GM12878 (cell line): Measurements from ENCODE around the gene DEPDC1B. TPM values are rescaled to one million over a fixed set of nuclear protein-coding genes. Genes with fewer than 3 reads are reported as not detected.

Experiments used
- ATAC-seq: fragments of 200-7000 bp; cut with Tn5 transposase; 3 replicates; pipeline ENCODE4 v1.9.1; 2020; ENCODE audit warnings: mild to moderate bottlenecking, moderate library complexity
- BruUV-seq: library from RNA; stranded (reverse); fragments of 400-500 nt; replicated peaks from 2 replicates; lab custom pipeline; 2021; lab: Mats Ljungman, UMichigan
- CTCF ChIA-PET: fragments of 300-600 bp; sonication (Branson Sonifier 250); formaldehyde crosslinking; extraction: SDS; loops from one replicate; lab custom pipeline; 2021; ENCODE audit warnings: inconsistent platforms; lab: Yijun Ruan, JAX
- POLR2A ChIA-PET: fragments of 350-600 bp; formaldehyde crosslinking; extraction: SDS; loops from one replicate; lab custom pipeline; 2021; ENCODE audit warnings: inconsistent platforms; lab: Charles Lee
- RAD21 ChIA-PET: fragments of 300-600 bp; sonication (Branson Sonifier 250); formaldehyde crosslinking; loops from one replicate; lab custom pipeline; 2023; ENCODE audit warnings: antibody characterized with exemption; ENCODE audit not compliant: unreplicated experiment; lab: Charles Lee
- SMC1A ChIA-PET: fragments of 300-600 bp; sonication (Branson Sonifier 250); formaldehyde crosslinking; loops from one replicate; lab custom pipeline; 2023; ENCODE audit not compliant: unreplicated experiment, uncharacterized antibody; lab: Charles Lee
- DNase-seq: peaks from one replicate; pipeline ENCODE4 v3.0.0-alpha.2; 2011; ENCODE audit warnings: low read depth, low spot score
- FAIRE-seq: peaks from 3 replicates; lab custom pipeline; 2011; peaks lifted over from hg19 to GRCh38; lab: Jason Lieb, UNC
- H2AFZ ChIP-seq: 2 replicates; pipeline ENCODE4 v1.6.0; 2011; ENCODE audit warnings: low read depth, low read length, control low read depth; ENCODE audit not compliant: control insufficient read depth
- H3K27ac ChIP-seq: 2 replicates; pipeline ENCODE4 v1.5.1; 2011; ENCODE audit warnings: control low read depth; ENCODE audit not compliant: control insufficient read depth, insufficient read depth
- H3K27me3 ChIP-seq, 2 experiments: replicated peaks in 1 of 2; 2 replicates each; pipeline versions ENCODE4 v1.6.0 to v1.6.1; 2011; ENCODE audit warnings: low read length in 1 of 2; ENCODE audit not compliant: control insufficient read depth in 2 of 2, insufficient read depth in 2 of 2
- H3K36me3 ChIP-seq, 2 experiments: 2 replicates each; pipeline ENCODE4 v1.5.1; 2011; ENCODE audit warnings: low read length in 1 of 2; ENCODE audit not compliant: control insufficient read depth in 2 of 2, insufficient read depth in 2 of 2
- H3K4me1 ChIP-seq: 2 replicates; pipeline ENCODE4 v1.6.1; 2011; ENCODE audit warnings: mild to moderate bottlenecking, low read length, moderate library complexity, mixed read lengths; ENCODE audit not compliant: control insufficient read depth, insufficient read depth
- H3K4me2 ChIP-seq: 2 replicates; pipeline ENCODE4 v1.6.0; 2011; ENCODE audit warnings: control low read depth; ENCODE audit not compliant: control insufficient read depth, insufficient read depth
- H3K4me3 ChIP-seq: fragments of 200-600 bp; sonication (generic); 2 replicates; pipeline ENCODE4 v1.5.1; 2016
- H3K79me2 ChIP-seq: 2 replicates; pipeline ENCODE4 v1.6.0; 2011; ENCODE audit warnings: low read length; ENCODE audit not compliant: control insufficient read depth, insufficient read depth
- H3K9ac ChIP-seq: 2 replicates; pipeline ENCODE4 v1.8.0; 2011; ENCODE audit warnings: low read length, control low read depth, mixed read lengths; ENCODE audit not compliant: control insufficient read depth, insufficient read depth
- H3K9me3 ChIP-seq: replicated peaks from 3 replicates; pipeline ENCODE4 v1.5.1; 2011; ENCODE audit warnings: mild to moderate bottlenecking, low read length; ENCODE audit not compliant: control insufficient read depth, insufficient read depth
- H4K20me1 ChIP-seq: 2 replicates; pipeline ENCODE4 v1.6.0; 2011; ENCODE audit not compliant: control insufficient read depth, insufficient read depth
- CBX5 ChIP-seq: sonication (generic); IDR thresholded peaks from 2 replicates; pipeline ENCODE4 v1.6.1; 2016; ENCODE audit warnings: low read depth, moderate library complexity, mild to moderate bottlenecking, inconsistent platforms
- CEBPB ChIP-seq, 2 experiments: fragments of 150-350 bp in 1 of 2; IDR thresholded peaks; 2 replicates each; pipeline ENCODE4 v1.6.1; 2012 to 2014; ENCODE audit warnings: low read depth in 2 of 2, low read length in 2 of 2, borderline replicate concordance in 1 of 2, inconsistent platforms in 1 of 2
- HDAC6 ChIP-seq: fragments of 200-600 bp; sonication (generic); IDR thresholded peaks from one replicate; pipeline ENCODE4 v1.8.0; 2017; ENCODE audit warnings: antibody characterized with exemption; ENCODE audit not compliant: unreplicated experiment
- MXI1 ChIP-seq: fragments of 150-350 bp; IDR thresholded peaks from 2 replicates; pipeline ENCODE4 v1.6.1; 2011; ENCODE audit warnings: low read depth, mild to moderate bottlenecking, inconsistent platforms, low read length, improper control_type of control experiment
- POU2F2 ChIP-seq: IDR thresholded peaks from 3 replicates; pipeline ENCODE4 v1.6.1; 2011; ENCODE audit warnings: low read depth, mild to moderate bottlenecking, low read length, borderline replicate concordance
- RUNX3 ChIP-seq: IDR thresholded peaks from 2 replicates; pipeline ENCODE4 v1.6.1; 2012; ENCODE audit warnings: low read length, inconsistent platforms
- SRF ChIP-seq, 2 experiments: IDR thresholded peaks; 2 replicates each; pipeline ENCODE4 v1.6.1; 2011; ENCODE audit warnings: low read depth in 2 of 2, low read length in 2 of 2, mild to moderate bottlenecking in 1 of 2, moderate library complexity in 1 of 2
- TARDBP ChIP-seq: IDR thresholded peaks from 2 replicates; pipeline ENCODE4 v1.6.1; 2016; ENCODE audit warnings: borderline replicate concordance
- TCF12 ChIP-seq: IDR thresholded peaks from 2 replicates; pipeline ENCODE4 v1.6.1; 2011; ENCODE audit warnings: low read depth, mild to moderate bottlenecking, low read length
- ZNF24 ChIP-seq: fragments of 450-650 bp; IDR thresholded peaks from 2 replicates; pipeline ENCODE4 v1.6.1; 2017; ENCODE audit warnings: antibody characterized with exemption, mild to moderate bottlenecking
- ZNF622 ChIP-seq: fragments of 450-650 bp; IDR thresholded peaks from 2 replicates; pipeline ENCODE4 v1.6.1; 2017; ENCODE audit warnings: mild to moderate bottlenecking, inconsistent platforms
- WGBS: methylation state at CpG from one replicate; pipeline ENCODE4 v1.1.6; 2016; ENCODE audit warnings: low lambda C conversion rate; ENCODE audit not compliant: insufficient replicate concordance, insufficient coverage; ENCODE audit errors: missing lambda C conversion rate; 5-methylcytosine and 5-hydroxymethylcytosine counted together
- in situ Hi-C: fragments of 300-500 bp; cut with MboI; formaldehyde crosslinking; loops from 9 replicates; pipeline ENCODE4 v1.14.3; 2018; ENCODE audit warnings: mixed read lengths
- intact Hi-C: fragments of 100-400 bp; cut with micrococcal nuclease; formaldehyde crosslinking; loops from one replicate; pipeline ENCODE4 v1.14.2; 2022; ENCODE audit not compliant: unreplicated experiment
- polyA plus RNA-seq, 11 experiments: library from polyadenylated mRNA; depleted of rRNA in 4 of 11; unstranded in 6 of 11; stranded (reverse) in 5 of 11; fragments of >200 nt; fragmentation: Nextera tagmentation in 4 of 11; fragmentation: Illumina TruSeq in 1 of 11; extraction: Ambion mirVana in 4 of 11; extraction: Trizol in 1 of 11; gene quantifications; 1 replicate in 1 of 11; 2 replicates in 10 of 11; pipeline versions ENCODE4 v1.2.1 to v1.2.3, GENCODE V29; 2011 to 2016; ENCODE audit warnings: inconsistent platforms in 2 of 11, missing spikeins in 2 of 11, low read depth in 1 of 11
- total RNA-seq, 4 experiments: library from RNA; depleted of rRNA in 3 of 4; stranded (reverse); fragments of >200 nt in 3 of 4; fragmentation: Illumina TruSeq in 1 of 4; extraction: Trizol in 1 of 4; gene quantifications; 2 replicates each; pipeline versions ENCODE4 v1.2.1 to v1.2.3, GENCODE V29; 2013 to 2021
- TF ChIP-seq, protein P1 (sequence below): fragments of 450-650 bp; IDR thresholded peaks from 2 replicates; pipeline ENCODE4 v1.6.1; 2017; ENCODE audit warnings: borderline replicate concordance
- TF ChIP-seq, protein P2 (sequence below): IDR thresholded peaks from 2 replicates; pipeline ENCODE4 v1.6.1; 2012; ENCODE audit warnings: low read depth, low read length, improper control_type of control experiment

Gene DEPDC1B
- total and polyA plus RNA-seq, 10 of the 15 experiments (the other 5 are each of a cell fraction or from before 2014, with no cell fraction given), result 29.7 to 56.5 (median 35.5) TPM

DNA sequence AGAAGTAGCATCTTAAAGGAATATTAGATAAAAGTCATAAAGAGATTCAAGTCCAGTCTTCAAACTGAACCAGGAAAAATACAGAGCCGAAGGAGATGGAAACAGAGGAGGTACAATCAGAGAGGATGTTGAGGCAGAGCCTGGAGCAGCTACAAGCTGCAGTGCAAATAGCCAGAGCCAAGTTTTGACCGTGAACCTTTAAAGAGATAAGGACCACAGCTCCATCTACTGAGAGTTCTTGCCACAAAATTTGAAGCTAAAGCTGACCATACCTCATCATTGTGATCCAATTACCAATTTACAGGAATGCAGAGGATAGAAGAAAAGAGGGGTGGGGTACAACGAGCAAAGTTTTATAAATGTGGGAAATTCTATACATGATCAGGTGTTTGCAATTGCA, 10.4 kb upstream of the DEPDC1B start:
- DNase-seq (no peak), FAIRE-seq (no peak), ATAC-seq (no peak)
- Histone ChIP-seq H3K9ac (no peak overlapping the region), H3K4me2 (no peak overlapping the region), H4K20me1 (no peaks in the 10 kb centered on the region), H3K4me1 (no peaks in the 10 kb centered on the region), H3K36me3 (no peaks in the 10 kb centered on the region), H3K27ac (no peak overlapping the region), H3K9me3 (no peaks in the 10 kb centered on the region; the same call in 2 of the 3 replicates), H2AFZ (no peak overlapping the region), H3K4me3 (no peak overlapping the region), H3K79me2 (no peaks in the 10 kb centered on the region), H3K27me3 (no peaks in the 10 kb centered on the region; a peak in 1 of 4 replicates)
- intact Hi-C loops (no loop called here), in situ Hi-C loops (no loop called here)
- ChIA-PET CTCF (interaction anchor here (1.2 to 1.6 kb wide), 2 partner anchors 10 to 31 kb away, joined by 4 to 6 read pairs; partner anchors contain the start of gene DEPDC1B), RAD21 (no interaction called here), POLR2A (no interaction called here), SMC1A (interaction anchor here (0.6 to 1.4 kb wide), 3 partner anchors 11 to 131 kb away, joined by 3 read pairs; partner anchors contain the start of gene DEPDC1B)
- 8% methylated on average over 3 of the region's 3 CpGs for WGBS
- no TSS peak for BruUV-seq
- TF ChIP-seq ZNF24, result no peak
- TF ChIP-seq MXI1, result no peak
- no peak for TF ChIP-seq POU2F2
- no peak for TF ChIP-seq CBX5
- no peak for TF ChIP-seq CEBPB (IDR thresholded peaks at IDR 0.05; ENCODE audit: borderline replicate concordance in 1 of 2, low read depth in 2 of 2, low read length in 2 of 2)
- no peak for TF ChIP-seq TARDBP
- no peak for TF ChIP-seq HDAC6
- no peak for TF ChIP-seq RUNX3
- TF ChIP-seq ZNF622, result no peak

DNA sequence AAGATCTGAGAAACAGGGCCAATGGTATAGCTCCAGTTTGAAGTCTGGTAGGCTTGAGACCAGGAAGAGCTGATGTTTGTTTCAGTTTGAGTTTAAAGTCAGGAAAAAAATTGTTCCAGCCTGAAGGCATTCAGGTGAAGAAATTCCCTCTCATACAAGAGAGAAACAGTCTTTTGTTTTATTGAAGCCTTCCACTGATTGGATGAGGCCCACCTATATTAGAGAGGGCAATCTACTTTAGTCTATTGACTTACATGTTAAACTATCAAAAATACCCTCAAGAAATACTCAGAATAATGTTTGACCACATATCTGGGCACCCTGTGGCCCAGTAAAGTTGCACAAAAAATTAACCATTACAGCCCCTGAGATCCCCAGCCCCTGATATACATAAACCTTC, 5.2 kb upstream of the DEPDC1B start:
- BruUV-seq, result no TSS peak
- Histone ChIP-seq H3K27me3 (no peaks in the 10 kb centered on the region; a peak in 1 of 4 replicates), H3K4me3 (no peak overlapping the region), H3K9me3 (no peaks in the 10 kb centered on the region), H3K4me2 (no peak overlapping the region), H3K4me1 (no peaks in the 10 kb centered on the region), H4K20me1 (no peaks in the 10 kb centered on the region), H3K9ac (no peak overlapping the region), H2AFZ (no peak overlapping the region), H3K27ac (no peak overlapping the region), H3K79me2 (no peaks in the 10 kb centered on the region), H3K36me3 (no peaks in the 10 kb centered on the region)
- DNase-seq (no peak), ATAC-seq (no peak), FAIRE-seq (no peak)
- in situ Hi-C loops (no loop called here), intact Hi-C loops (no loop called here)
- ChIA-PET POLR2A (no interaction called here), RAD21 (no interaction called here), SMC1A (interaction anchor here (1.5 kb wide), 1 partner anchor 20 kb away, joined by 4 read pairs; no protein-coding TSS in a partner anchor), CTCF (interaction anchor here (0.6 to 1.0 kb wide), 2 partner anchors 16 to 17 kb away, joined by 3 read pairs; no protein-coding TSS in a partner anchor)
- TF ChIP-seq, protein P1, sequence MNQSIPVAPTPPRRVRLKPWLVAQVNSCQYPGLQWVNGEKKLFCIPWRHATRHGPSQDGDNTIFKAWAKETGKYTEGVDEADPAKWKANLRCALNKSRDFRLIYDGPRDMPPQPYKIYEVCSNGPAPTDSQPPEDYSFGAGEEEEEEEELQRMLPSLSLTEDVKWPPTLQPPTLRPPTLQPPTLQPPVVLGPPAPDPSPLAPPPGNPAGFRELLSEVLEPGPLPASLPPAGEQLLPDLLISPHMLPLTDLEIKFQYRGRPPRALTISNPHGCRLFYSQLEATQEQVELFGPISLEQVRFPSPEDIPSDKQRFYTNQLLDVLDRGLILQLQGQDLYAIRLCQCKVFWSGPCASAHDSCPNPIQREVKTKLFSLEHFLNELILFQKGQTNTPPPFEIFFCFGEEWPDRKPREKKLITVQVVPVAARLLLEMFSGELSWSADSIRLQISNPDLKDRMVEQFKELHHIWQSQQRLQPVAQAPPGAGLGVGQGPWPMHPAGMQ, result no peak
- TF ChIP-seq, protein P2, sequence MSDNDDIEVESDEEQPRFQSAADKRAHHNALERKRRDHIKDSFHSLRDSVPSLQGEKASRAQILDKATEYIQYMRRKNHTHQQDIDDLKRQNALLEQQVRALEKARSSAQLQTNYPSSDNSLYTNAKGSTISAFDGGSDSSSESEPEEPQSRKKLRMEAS, result no peak
- TF ChIP-seq TCF12 (no peak), SRF (IDR thresholded peaks at IDR 0.05; ENCODE audit: low read depth in 2 of 2, low read length in 2 of 2) (no peak)
